Measurements from ENCODE around the gene CYP11A1. TPM values are rescaled to one million over a fixed set of nuclear protein-coding genes. Genes with fewer than 3 reads are reported as not detected.

CYP11A1 gene
- total RNA-seq, 1 donor from 2014 or later: 2.0 TPM

DNA sequence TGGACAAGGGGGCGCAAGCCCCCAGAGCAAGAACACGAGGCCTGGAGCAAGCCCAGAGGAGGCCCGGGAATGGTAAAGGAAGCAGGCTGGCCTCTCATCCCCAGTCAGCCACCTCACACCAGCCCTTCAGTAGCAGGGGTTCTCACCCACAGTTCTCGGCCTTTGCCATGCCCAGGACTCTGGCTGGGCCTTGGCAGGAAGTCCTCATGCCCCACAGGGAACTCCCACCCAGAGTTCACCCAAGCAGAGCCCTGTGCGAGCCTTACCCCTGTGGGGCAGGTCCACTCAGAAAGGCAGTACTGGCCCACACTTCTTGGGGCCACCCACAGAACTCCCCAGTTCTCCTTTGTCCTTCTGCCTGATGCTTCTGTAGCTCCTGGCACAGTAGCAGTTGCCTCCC is 30.3 kb downstream of the CYP11A1 start:
- DNase-seq (ENCODE audit: low read depth): no peak
- Histone ChIP-seq H3K27me3 (ENCODE audit: control insufficient read depth, insufficient read depth, low read length) (no peaks in the 10 kb centered on the region), H3K36me3 (ENCODE audit: control insufficient read depth, insufficient read depth, low read length) (no peaks in the 10 kb centered on the region), H3K4me3 (ENCODE audit: low read depth, low read length) (no peak overlapping the region)
- TF ChIP-seq, protein P1, sequence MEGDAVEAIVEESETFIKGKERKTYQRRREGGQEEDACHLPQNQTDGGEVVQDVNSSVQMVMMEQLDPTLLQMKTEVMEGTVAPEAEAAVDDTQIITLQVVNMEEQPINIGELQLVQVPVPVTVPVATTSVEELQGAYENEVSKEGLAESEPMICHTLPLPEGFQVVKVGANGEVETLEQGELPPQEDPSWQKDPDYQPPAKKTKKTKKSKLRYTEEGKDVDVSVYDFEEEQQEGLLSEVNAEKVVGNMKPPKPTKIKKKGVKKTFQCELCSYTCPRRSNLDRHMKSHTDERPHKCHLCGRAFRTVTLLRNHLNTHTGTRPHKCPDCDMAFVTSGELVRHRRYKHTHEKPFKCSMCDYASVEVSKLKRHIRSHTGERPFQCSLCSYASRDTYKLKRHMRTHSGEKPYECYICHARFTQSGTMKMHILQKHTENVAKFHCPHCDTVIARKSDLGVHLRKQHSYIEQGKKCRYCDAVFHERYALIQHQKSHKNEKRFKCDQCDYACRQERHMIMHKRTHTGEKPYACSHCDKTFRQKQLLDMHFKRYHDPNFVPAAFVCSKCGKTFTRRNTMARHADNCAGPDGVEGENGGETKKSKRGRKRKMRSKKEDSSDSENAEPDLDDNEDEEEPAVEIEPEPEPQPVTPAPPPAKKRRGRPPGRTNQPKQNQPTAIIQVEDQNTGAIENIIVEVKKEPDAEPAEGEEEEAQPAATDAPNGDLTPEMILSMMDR (IDR thresholded peaks at IDR 0.05; ENCODE audit: insufficient read depth, low read length, poor library complexity, severe bottlenecking): no peak

DNA sequence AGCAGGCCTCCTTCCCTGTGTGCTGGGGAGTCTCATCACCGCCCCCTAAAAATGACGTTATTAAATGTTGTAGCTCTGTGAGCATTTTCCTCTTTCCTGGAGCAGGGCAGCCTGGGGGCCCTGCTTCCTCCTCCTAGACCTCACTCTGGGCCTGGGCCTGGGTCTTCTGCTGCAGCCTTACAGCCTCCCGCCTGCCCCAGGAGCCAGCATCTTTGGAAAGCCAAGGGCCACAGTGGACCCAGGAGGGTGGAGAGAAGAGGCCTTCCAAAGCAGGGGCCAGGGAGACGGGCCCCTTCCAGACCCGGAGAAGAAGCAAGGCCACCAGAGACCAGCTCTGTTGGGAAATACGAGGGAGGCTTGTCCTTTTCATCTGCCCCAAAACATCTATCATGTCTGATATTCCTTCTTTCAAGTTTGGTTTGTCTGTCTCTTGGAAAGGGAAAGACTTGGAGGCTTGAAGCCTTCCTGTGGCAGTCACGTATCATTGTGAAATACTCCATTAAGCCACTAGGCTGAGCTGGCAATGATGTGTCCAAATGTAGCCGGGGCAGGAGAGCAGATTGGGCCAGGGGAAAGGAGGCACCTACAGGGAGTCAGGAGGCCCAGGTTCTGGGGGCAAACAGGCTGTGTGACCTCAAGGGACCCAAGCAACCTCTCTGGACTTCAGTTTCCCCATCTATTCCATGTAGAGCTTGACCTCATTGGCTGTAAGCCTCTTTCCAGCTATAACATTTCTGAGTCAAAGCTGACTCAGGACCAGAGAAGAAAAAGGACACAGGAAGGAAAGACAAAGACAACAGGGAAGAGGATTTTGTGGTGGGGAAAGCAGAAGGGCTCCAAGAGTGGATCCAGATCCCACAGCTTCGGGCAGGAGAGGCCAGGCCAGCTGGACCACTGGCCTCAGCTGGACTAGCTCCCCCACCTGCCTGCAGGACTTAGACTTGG is 31.1 kb downstream of the CYP11A1 start:
- H3K36me3 ChIP-seq (ENCODE audit: control insufficient read depth, insufficient read depth, low read length): no peaks in the 10 kb centered on the region
- TF ChIP-seq, protein P1 (IDR thresholded peaks at IDR 0.05; ENCODE audit: insufficient read depth, low read length, poor library complexity, severe bottlenecking): no peak
- DNase-seq (ENCODE audit: low read depth): no peak
- H3K4me3 ChIP-seq (ENCODE audit: low read depth, low read length): no peak overlapping the region
- peaks cover under 1% of the 10 kb centered on the region for H3K27me3 ChIP-seq (ENCODE audit: control insufficient read depth, insufficient read depth, low read length)

DNA sequence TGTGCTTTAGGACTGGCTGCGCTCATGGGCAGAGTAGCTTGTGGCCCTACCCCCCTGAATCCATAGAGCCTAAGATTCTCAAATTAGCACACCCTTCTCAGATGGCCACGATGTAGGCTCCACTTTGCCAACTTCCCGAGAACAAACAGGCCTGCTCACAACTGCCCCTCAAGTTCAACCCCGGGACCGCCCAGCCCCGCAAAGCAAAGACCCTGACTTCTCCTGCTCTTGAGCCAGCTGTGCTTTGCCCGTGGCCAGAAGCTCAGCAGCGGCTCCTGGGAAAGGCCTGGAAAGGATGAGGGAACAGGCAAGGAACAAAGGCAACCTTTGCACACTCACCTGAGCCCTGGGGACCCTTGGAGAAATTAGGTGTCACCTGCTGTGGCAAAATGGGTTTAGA is 32.0 kb downstream of the CYP11A1 start:
- DNase-seq (ENCODE audit: low read depth): no peak
- Histone ChIP-seq H3K36me3 (ENCODE audit: control insufficient read depth, insufficient read depth, low read length) (no peaks in the 10 kb centered on the region), H3K4me3 (ENCODE audit: low read depth, low read length) (no peak overlapping the region), H3K27me3 (ENCODE audit: control insufficient read depth, insufficient read depth, low read length) (peaks cover 5% of the 10 kb centered on the region)
- TF ChIP-seq, protein P1 (IDR thresholded peaks at IDR 0.05; ENCODE audit: insufficient read depth, low read length, poor library complexity, severe bottlenecking): no peak

DNA sequence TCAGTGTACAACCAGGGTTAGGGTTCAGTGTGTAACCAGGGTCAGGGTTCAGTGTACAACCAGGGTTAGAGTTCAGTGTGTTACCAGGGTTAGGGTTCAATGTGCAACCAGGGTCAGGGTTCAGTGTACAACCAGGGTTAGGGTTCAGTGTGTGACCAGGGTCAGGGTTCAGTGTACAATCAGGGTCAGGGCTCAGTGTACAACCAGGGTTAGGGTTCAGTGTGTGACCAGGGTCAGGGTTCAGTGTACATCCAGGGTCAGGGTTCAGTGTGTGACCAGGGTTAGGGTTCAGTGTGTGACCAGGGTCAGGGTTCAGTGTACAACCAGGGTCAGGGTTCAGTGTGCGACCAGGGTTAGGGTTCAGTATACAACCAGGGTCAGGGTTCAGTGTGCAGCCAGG is 33.3 kb downstream of the CYP11A1 start:
- H3K4me3 ChIP-seq (ENCODE audit: low read depth, low read length): no peak overlapping the region
- H3K27me3 ChIP-seq (ENCODE audit: control insufficient read depth, insufficient read depth, low read length): peaks cover 5% of the 10 kb centered on the region
- H3K36me3 ChIP-seq (ENCODE audit: control insufficient read depth, insufficient read depth, low read length): no peaks in the 10 kb centered on the region
- no peak for DNase-seq (ENCODE audit: low read depth)
- TF ChIP-seq, protein P1 (IDR thresholded peaks at IDR 0.05; ENCODE audit: insufficient read depth, low read length, poor library complexity, severe bottlenecking): no peak

DNA sequence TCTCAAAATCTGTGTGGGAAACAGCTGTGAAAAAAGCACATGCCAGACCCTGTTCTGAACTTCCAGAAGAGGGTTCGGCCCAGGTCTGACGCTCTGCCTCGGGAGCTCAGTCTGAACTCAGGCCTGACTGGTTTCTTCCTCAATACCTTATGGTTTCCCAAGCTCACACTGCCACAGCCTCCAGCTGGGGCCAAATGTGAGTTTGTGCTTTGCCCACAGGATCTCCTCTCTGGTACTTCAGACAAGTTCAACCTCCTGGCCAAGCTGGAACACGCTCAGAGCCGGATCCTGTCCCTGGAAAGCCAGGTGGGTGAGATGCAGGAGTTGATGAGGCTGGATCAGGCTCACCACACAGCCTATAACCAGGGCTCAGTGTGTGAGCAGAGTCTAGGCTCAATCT is 33.8 kb downstream of the CYP11A1 start:
- no peak overlapping the region for H3K4me3 ChIP-seq (ENCODE audit: low read depth, low read length)
- TF ChIP-seq, protein P1 (IDR thresholded peaks at IDR 0.05; ENCODE audit: insufficient read depth, low read length, poor library complexity, severe bottlenecking): no peak
- peaks cover 5% of the 10 kb centered on the region for H3K27me3 ChIP-seq (ENCODE audit: control insufficient read depth, insufficient read depth, low read length)
- no peaks in the 10 kb centered on the region for H3K36me3 ChIP-seq (ENCODE audit: control insufficient read depth, insufficient read depth, low read length)
- no peak for DNase-seq (ENCODE audit: low read depth)
